Bronchial epithelial cell (primary cell): ENCODE measurements around the gene OR6X1. TPM values are rescaled to one million over a fixed set of nuclear protein-coding genes. Genes with fewer than 3 reads are reported as not detected.

Experiments used
- DNase-seq: peaks from one replicate; pipeline ENCODE4 v3.0.0-alpha.2; 2010; ENCODE audit warnings: low read depth
- FAIRE-seq: peaks from 2 replicates; lab custom pipeline; 2011; peaks lifted over from hg19 to GRCh38; lab: Jason Lieb, UNC
- H3K27me3 ChIP-seq: 2 replicates; pipeline ENCODE4 v1.5.1; 2011; ENCODE audit warnings: low read length; ENCODE audit not compliant: control insufficient read depth, insufficient read depth
- H3K36me3 ChIP-seq: 2 replicates; pipeline ENCODE4 v1.5.1; 2011; ENCODE audit warnings: low read length; ENCODE audit not compliant: control insufficient read depth, insufficient read depth
- H3K4me3 ChIP-seq: 2 replicates; pipeline ENCODE4 v1.5.1; 2011; ENCODE audit warnings: mild to moderate bottlenecking, low read depth, low read length, control low read depth
- CTCF ChIP-seq: IDR thresholded peaks from 2 replicates; pipeline ENCODE4 v1.5.1; 2011; ENCODE audit warnings: mild to moderate bottlenecking, moderate library complexity, low read length, control low read depth, inconsistent platforms; ENCODE audit not compliant: insufficient read depth, severe bottlenecking
- total RNA-seq: library from RNA; depleted of rRNA; stranded (reverse); fragments of >200 nt; gene quantifications from 2 replicates; pipeline ENCODE4 v1.2.1, GENCODE V29; 2014

The OR6X1 gene
- total RNA-seq, 1 donor from 2014 or later = not detected

GRCh38 chr11:123775715-123776549, 21.6 kb upstream of the OR6X1 start:
- FAIRE-seq = no peak
- no peaks in the 10 kb centered on the region for H3K36me3 ChIP-seq
- H3K27me3 ChIP-seq = no peaks in the 10 kb centered on the region
- no peak for DNase-seq
- TF ChIP-seq CTCF = no peak
- H3K4me3 ChIP-seq = no peak overlapping the region

GRCh38 chr11:123775289-123775688, 21.0 kb upstream of the OR6X1 start:
- DNase-seq (no peak), FAIRE-seq (no peak)
- Histone ChIP-seq H3K27me3 (no peaks in the 10 kb centered on the region), H3K4me3 (no peak overlapping the region), H3K36me3 (no peaks in the 10 kb centered on the region)
- no peak for TF ChIP-seq CTCF

DNA sequence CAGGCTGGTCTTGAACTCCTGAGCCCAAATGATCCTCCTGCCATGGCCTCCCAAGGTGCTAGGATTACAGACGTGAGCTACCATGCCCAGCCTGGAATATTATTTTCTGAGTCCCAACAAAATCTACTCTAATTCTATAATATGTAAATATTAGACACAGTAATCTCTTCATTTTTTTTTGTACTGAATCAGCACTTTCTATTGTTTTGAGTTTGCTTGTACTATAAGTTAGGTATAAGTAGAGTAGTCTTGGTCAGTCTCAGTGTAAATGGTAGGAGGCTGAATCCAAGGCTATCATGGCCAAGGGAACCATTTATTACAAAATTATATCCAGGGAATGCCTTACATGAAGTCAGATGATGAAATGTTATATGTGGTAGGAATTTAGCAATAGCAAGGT, 19.6 kb upstream of the OR6X1 start:
- no peak for TF ChIP-seq CTCF
- Histone ChIP-seq H3K36me3 (no peaks in the 10 kb centered on the region), H3K4me3 (no peak overlapping the region), H3K27me3 (no peaks in the 10 kb centered on the region)
- FAIRE-seq = no peak
- DNase-seq = no peak

GRCh38 chr11:123773026-123773425, 18.7 kb upstream of the OR6X1 start:
- no peaks in the 10 kb centered on the region for H3K27me3 ChIP-seq
- no peak overlapping the region for H3K4me3 ChIP-seq
- FAIRE-seq (no peak), DNase-seq (no peak)
- no peaks in the 10 kb centered on the region for H3K36me3 ChIP-seq
- TF ChIP-seq CTCF = no peak

DNA sequence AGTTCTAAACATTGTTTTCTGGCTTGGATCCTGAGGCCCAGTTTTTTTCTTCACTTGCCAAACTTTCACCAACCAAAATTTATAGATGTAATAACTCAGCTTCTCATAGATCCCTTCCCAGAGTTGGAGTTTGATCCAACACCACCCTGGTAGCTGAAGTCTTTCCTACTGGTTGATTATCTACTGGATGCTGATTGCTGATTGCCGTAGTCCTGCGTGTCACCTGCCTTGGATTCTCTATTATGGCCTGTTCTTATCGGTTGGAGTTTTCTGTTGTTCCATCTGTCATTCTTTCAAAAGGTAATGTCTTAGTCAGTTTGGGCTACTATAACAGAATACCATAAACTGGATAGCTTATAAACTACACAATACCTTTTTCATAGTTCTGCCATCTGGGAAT, 17.3 kb upstream of the OR6X1 start:
- no peak for FAIRE-seq
- no peak for TF ChIP-seq CTCF
- no peaks in the 10 kb centered on the region for H3K27me3 ChIP-seq
- no peaks in the 10 kb centered on the region for H3K36me3 ChIP-seq
- no peak overlapping the region for H3K4me3 ChIP-seq
- DNase-seq = no peak
